Kidney (tissue), 14 donors: ENCODE measurements around the gene TAOK1. TPM values are rescaled to one million over a fixed set of nuclear protein-coding genes. Genes with fewer than 3 reads are reported as not detected.

Experiments used
- DNase-seq, 5 donors: peaks; one replicate each; pipeline ENCODE4 v3.0.0-alpha.2; 2013 to 2020
- FAIRE-seq: peaks from 2 replicates; lab custom pipeline; 2012; peaks lifted over from hg19 to GRCh38; lab: Jason Lieb, UNC
- H3K27ac ChIP-seq, 2 donors: one replicate each; pipeline ENCODE4 v1.7.0; 2013; ENCODE audit warnings: low read depth in 2 of 2, low read length in 2 of 2, inconsistent platforms in 1 of 2
- H3K27me3 ChIP-seq: one replicate; pipeline ENCODE4 v1.7.1; 2013; ENCODE audit warnings: low read length, inconsistent platforms; ENCODE audit not compliant: control insufficient read depth, insufficient read depth
- H3K36me3 ChIP-seq, 3 donors: one replicate each; pipeline versions ENCODE4 v1.7.0 to v1.7.1; 2013; ENCODE audit warnings: low read length in 3 of 3, control low read depth in 1 of 3, inconsistent platforms in 1 of 3; ENCODE audit not compliant: insufficient read depth in 3 of 3, control insufficient read depth in 2 of 3
- H3K4me1 ChIP-seq, 3 donors: one replicate each; pipeline versions ENCODE4 v1.7.0 to v1.7.1; 2013; ENCODE audit warnings: low read length in 3 of 3, inconsistent platforms in 1 of 3, low read depth in 1 of 3; ENCODE audit not compliant: control insufficient read depth in 2 of 3, insufficient read depth in 2 of 3
- H3K4me3 ChIP-seq, 3 donors: one replicate each; pipeline versions ENCODE4 v1.7.0 to v1.8.1; 2013; ENCODE audit warnings: low read length in 3 of 3, control low read depth in 1 of 3, inconsistent platforms in 1 of 3
- H3K9ac ChIP-seq, 3 donors: one replicate each; pipeline versions ENCODE4 v1.7.0 to v1.7.1; 2013; ENCODE audit warnings: low read length in 3 of 3, control low read depth in 1 of 3, inconsistent platforms in 1 of 3
- H3K9me3 ChIP-seq, 3 donors: one replicate each; pipeline versions ENCODE4 v1.7.0 to v1.7.1; 2013; ENCODE audit warnings: low read length in 3 of 3, control low read depth in 1 of 3, inconsistent platforms in 1 of 3; ENCODE audit not compliant: control insufficient read depth in 2 of 3, insufficient read depth in 1 of 3
- intact Hi-C: fragments of 100-400 bp; cut with DNase I; formaldehyde crosslinking; loops from one replicate; pipeline ENCODE4 v1.11.1; 2022
- polyA plus RNA-seq: library from polyadenylated mRNA; stranded (reverse); fragments of 350-450 nt; fragmentation: Illumina TruSeq; extraction: RNeasy Lipid Tissue Mini Kit (QIAGEN cat#74804); gene quantifications from one replicate; pipeline ENCODE4 v1.2.3, GENCODE V29; 2014; ENCODE audit warnings: low read depth, low replicate concordance; ENCODE audit not compliant: insufficient read depth
- total RNA-seq: library from RNA; stranded (reverse); fragmentation: NEBNext Ultra II Directional; extraction: Animal tissue kit (Norgen Biotek cat#: 25700); gene quantifications from one replicate; pipeline ENCODE4 v1.2.1, GENCODE V29; 2021
- TF ChIP-seq, protein P1 (sequence below): IDR thresholded peaks from 3 replicates; pipeline ENCODE4 v1.5.1; 2012; ENCODE audit warnings: mild to moderate bottlenecking, moderate library complexity, borderline replicate concordance; ENCODE audit not compliant: insufficient read depth; ENCODE audit errors: extremely low read depth
- donor health status: control.
- donor health status: control.
- donor health status: control.
- donor health status: control.
- donor health status: control.
- donor health status: DM: yes; HTN: yes; CAD: no.
- donor health status: Normal renal cell carcinoma (clear cell type).

Gene TAOK1
- total and polyA plus RNA-seq, 2 donors from 2014 or later = 5.0 to 74.9 TPM

DNA sequence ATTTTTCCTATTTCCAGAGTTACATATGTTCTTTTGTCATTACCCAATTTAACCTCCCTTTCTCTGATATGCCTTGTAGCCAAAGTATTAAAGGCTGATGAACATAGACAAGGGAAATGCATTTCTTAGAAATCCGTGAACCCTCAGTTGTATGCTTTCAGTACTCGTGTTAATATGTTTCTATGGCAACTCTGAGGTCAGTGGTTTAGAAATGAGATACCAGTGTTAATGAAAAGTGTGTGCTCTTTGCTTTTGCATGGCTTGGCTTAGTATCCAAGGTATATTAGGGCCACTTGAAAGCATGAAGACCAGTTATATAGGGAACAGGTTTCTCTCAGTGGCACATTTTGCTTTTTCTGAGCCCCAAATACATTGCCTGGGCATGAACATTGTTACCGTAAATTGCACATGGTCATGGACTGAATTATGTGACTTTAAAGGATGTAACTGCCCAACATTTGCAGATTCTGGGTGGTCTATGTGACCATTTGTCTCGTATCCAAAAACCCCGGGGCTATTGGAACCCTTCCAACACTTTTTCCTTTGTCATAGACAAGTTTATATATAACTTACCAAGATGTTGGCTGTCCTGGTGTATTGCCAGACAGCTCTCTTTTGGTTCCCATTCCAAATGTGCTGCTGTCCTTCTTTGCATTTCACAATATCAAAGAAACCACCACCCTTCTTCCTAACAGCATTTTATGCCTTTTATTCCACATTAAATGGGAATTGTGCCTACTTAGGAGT is 159.2 kb downstream of the TAOK1 start:
- peaks cover 0 to 12% (median 7%) of the 10 kb centered on the region in 3 donors for H3K4me1 ChIP-seq
- no peak overlapping the region for H3K4me3 ChIP-seq
- DNase-seq (peak in 4 of 5 donors; percentile 13 to 56 (median 38)), FAIRE-seq (no peak)
- H3K36me3 ChIP-seq = no peaks in the 10 kb centered on the region
- TF ChIP-seq, protein P1, sequence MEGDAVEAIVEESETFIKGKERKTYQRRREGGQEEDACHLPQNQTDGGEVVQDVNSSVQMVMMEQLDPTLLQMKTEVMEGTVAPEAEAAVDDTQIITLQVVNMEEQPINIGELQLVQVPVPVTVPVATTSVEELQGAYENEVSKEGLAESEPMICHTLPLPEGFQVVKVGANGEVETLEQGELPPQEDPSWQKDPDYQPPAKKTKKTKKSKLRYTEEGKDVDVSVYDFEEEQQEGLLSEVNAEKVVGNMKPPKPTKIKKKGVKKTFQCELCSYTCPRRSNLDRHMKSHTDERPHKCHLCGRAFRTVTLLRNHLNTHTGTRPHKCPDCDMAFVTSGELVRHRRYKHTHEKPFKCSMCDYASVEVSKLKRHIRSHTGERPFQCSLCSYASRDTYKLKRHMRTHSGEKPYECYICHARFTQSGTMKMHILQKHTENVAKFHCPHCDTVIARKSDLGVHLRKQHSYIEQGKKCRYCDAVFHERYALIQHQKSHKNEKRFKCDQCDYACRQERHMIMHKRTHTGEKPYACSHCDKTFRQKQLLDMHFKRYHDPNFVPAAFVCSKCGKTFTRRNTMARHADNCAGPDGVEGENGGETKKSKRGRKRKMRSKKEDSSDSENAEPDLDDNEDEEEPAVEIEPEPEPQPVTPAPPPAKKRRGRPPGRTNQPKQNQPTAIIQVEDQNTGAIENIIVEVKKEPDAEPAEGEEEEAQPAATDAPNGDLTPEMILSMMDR = no peak
- intact Hi-C loops = no loop called here
- H3K9ac ChIP-seq = no peak overlapping the region
- H3K27me3 ChIP-seq = no peaks in the 10 kb centered on the region
- no peak overlapping the region for H3K27ac ChIP-seq
- no peaks in the 10 kb centered on the region for H3K9me3 ChIP-seq

DNA sequence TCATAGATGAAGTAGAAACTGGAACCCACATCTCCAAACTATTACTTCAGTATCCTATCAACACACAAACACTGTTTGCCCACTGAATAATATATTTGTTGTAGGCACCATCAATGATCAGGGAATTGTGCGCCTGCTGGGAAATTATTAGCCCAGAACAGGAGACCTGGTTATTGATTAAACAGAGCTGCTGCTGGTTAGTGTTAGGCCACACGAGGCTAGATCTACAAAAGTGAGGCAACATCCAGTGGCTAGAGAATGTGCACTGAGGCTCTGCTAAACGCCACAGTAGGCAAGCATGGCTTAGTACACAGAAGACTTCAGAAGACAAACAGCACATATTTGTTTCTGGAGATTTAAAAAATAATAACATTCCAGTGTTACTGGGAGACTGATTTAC is 165.7 kb downstream of the TAOK1 start:
- Histone ChIP-seq H3K27me3 (no peaks in the 10 kb centered on the region), H3K4me1 (peaks cover 0 to 11% (median 9%) of the 10 kb centered on the region in 3 donors), H3K9me3 (no peaks in the 10 kb centered on the region), H3K27ac (no peak overlapping the region), H3K4me3 (no peak overlapping the region), H3K9ac (no peak overlapping the region), H3K36me3 (no peaks in the 10 kb centered on the region)
- TF ChIP-seq, protein P1 = no peak
- intact Hi-C loops = no loop called here
- FAIRE-seq (peak; percentile 13), DNase-seq (peak in 3 of 5 donors; percentile 68 to 81 (median 76))

DNA sequence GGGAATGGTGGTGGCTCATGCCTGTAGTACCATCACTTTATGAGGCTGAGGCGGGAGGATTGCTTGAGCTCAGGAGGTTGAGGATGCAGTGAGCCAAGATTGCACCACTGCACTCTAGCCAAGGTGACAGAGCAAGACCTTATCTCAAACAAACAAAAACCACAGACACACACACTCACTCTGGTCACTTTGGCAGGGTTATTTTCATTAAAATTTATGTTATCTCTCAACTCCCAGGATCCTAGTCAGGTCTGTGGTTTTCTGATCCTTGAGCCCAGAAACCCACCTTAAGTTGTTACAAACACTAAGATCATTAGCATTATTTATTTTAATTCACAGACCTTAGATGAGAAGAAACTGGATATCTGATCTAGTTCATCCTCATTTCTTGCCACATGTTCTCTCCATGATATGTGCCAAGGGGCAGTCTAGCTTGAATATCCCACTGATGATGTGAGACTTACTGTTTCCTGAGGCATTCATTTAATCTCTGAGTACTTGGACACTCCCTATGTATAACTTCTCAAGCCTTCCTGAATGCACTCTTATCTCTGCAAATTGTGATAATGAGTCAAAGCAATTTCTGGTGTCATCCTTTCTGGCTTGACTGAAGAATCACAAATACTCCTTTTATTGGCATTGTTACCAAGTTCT is 167.0 kb downstream of the TAOK1 start:
- H3K4me1 ChIP-seq = peaks cover 0 to 14% (median 11%) of the 10 kb centered on the region in 3 donors
- no peaks in the 10 kb centered on the region for H3K27me3 ChIP-seq
- FAIRE-seq (no peak), DNase-seq (no peak)
- H3K9me3 ChIP-seq = no peaks in the 10 kb centered on the region
- H3K36me3 ChIP-seq = peaks cover 0 to 5% (median 4%) of the 10 kb centered on the region in 3 donors
- TF ChIP-seq, protein P1 = no peak
- H3K27ac ChIP-seq = no peak overlapping the region
- H3K9ac ChIP-seq = no peak overlapping the region
- no peak overlapping the region for H3K4me3 ChIP-seq
- intact Hi-C loops = no loop called here
